Body of pancreas (tissue), 4 donors: Measurements from ENCODE around the gene CCDC93. TPM values are rescaled to one million over a fixed set of nuclear protein-coding genes. Genes with fewer than 3 reads are reported as not detected.

Experiments used
- ATAC-seq: fragments of 150-250 bp; one replicate; pipeline ENCODE4 v1.9.1; 2016
- DNase-seq, 4 donors: peaks; one replicate each; pipeline ENCODE4 v3.0.0-alpha.2; 2019
- H3K27ac ChIP-seq, 4 donors: fragments of 200-600 bp; sonication (generic); 1 replicate in 3 of 4; 2 replicates in 1 of 4; pipeline versions ENCODE4 v1.5.1 to v1.6.1; 2016 to 2019; ENCODE audit warnings: mild to moderate bottlenecking in 1 of 4, mixed read lengths in 1 of 4, moderate library complexity in 1 of 4
- H3K27me3 ChIP-seq, 2 donors: fragments of 200-600 bp; sonication (generic); one replicate each; pipeline ENCODE4 v1.6.0; 2016; ENCODE audit warnings: mild to moderate bottlenecking in 1 of 2
- H3K36me3 ChIP-seq, 2 donors: fragments of 200-600 bp; sonication (generic); replicated peaks in 1 of 2; 2 replicates each; pipeline ENCODE4 v1.5.1; 2016; ENCODE audit warnings: low read depth in 2 of 2; ENCODE audit not compliant: insufficient read depth in 1 of 2
- H3K4me1 ChIP-seq: fragments of 200-600 bp; sonication (generic); one replicate; pipeline ENCODE4 v1.6.0; 2016
- H3K4me3 ChIP-seq, 2 donors: fragments of 200-600 bp; sonication (generic); 1 replicate in 1 of 2; 2 replicates in 1 of 2; pipeline ENCODE4 v1.5.1; 2016 to 2019
- H3K9me3 ChIP-seq, 3 donors: fragments of 200-600 bp; sonication (generic); 1 replicate in 2 of 3; 2 replicates in 1 of 3; pipeline ENCODE4 v1.5.1; 2016
- POLR2A ChIP-seq, 3 donors: fragments of 450-650 bp; IDR thresholded peaks; one replicate each; pipeline ENCODE4 v1.6.1; 2016; ENCODE audit warnings: antibody characterized with exemption in 3 of 3, mild to moderate bottlenecking in 2 of 3
- WGBS, 2 donors: methylation state at CpG; one replicate each; pipeline ENCODE4 v1.1.5; 2017; 5-methylcytosine and 5-hydroxymethylcytosine counted together
- intact Hi-C: fragments of 100-400 bp; cut with DNase I; formaldehyde crosslinking; loops from one replicate; pipeline ENCODE4 v1.15.1; 2023
- total RNA-seq, 2 donors: library from RNA; depleted of rRNA; stranded (reverse); fragments of >200 nt; gene quantifications; one replicate each; pipeline ENCODE4 v1.1.0, GENCODE V29; 2016
- TF ChIP-seq, protein P1 (sequence below), 7 experiments: fragments of 450-650 bp in 4 of 7; fragments of 200-600 bp in 3 of 7; sonication (generic) in 3 of 7; IDR thresholded peaks; one replicate each; pipeline ENCODE4 v1.5.1; 2016 to 2019; ENCODE audit warnings: antibody characterized with exemption in 7 of 7

CCDC93 gene
- total RNA-seq, 2 donors from 2014 or later, result 27.0 to 36.6 TPM

DNA sequence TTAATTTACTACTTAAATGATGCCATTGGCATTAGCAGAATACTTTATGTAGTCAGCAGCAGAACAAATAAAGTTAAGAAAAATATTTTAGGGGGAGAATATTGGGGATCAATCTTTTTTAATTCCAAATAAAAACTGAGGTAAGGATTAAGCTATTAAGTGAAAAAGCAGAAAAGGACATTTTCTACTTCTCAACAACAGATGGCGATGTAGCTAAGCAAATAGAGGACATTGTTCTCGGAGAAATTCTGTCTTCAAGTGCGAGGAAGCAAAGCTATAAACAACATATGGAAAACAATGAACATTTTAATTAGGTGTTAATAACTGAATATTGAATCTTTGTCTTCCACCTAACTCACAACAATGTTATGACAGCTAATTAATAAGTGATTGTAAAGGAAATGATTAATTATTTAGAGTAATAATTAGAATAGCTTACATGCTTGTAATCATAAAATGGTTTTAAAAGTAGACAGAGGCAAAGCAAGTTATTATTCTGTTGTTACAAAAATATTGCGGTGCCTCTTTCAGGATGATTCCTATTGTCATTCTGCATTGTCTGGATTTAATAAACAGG is 32.9 kb upstream of the CCDC93 start:
- TF ChIP-seq, protein P1, sequence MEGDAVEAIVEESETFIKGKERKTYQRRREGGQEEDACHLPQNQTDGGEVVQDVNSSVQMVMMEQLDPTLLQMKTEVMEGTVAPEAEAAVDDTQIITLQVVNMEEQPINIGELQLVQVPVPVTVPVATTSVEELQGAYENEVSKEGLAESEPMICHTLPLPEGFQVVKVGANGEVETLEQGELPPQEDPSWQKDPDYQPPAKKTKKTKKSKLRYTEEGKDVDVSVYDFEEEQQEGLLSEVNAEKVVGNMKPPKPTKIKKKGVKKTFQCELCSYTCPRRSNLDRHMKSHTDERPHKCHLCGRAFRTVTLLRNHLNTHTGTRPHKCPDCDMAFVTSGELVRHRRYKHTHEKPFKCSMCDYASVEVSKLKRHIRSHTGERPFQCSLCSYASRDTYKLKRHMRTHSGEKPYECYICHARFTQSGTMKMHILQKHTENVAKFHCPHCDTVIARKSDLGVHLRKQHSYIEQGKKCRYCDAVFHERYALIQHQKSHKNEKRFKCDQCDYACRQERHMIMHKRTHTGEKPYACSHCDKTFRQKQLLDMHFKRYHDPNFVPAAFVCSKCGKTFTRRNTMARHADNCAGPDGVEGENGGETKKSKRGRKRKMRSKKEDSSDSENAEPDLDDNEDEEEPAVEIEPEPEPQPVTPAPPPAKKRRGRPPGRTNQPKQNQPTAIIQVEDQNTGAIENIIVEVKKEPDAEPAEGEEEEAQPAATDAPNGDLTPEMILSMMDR (IDR thresholded peaks at IDR 0.05), result peak in 6 of 7 experiments; percentile 40 to 79 (median 74)
- TF ChIP-seq POLR2A (IDR thresholded peaks at IDR 0.05), result no peak
- Histone ChIP-seq H3K27ac (peak overlapping the region in 1 of 4 donors; percentile 49), H3K4me3 (no peak overlapping the region), H3K9me3 (no peaks in the 10 kb centered on the region), H3K4me1 (peaks cover 20% of the 10 kb centered on the region), H3K36me3 (no peaks in the 10 kb centered on the region), H3K27me3 (no peaks in the 10 kb centered on the region)
- DNase-seq, result no peak
- intact Hi-C loops, result no loop called here
- peak; percentile 80 for ATAC-seq
- WGBS, 2 donors, result 3% methylated on average over 4 of the region's 4 CpGs

DNA sequence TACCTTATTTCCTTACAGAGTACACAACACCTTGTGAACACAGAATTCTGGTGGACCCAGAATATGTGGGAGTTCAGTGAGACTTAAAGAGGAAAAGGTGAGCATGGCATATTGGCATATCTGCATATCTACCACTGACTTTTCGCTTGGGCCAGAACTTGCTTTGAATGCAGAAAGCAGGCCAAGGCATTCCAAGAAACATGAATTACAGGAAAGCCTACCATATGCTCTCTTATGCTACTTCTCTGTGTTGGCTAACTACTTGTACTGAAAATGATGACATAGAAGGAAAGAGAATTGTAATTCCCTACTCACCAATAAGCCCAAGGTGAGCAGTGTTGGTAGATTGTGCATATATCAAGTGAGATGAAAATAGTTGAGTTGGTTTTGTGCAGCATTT is 31.4 kb upstream of the CCDC93 start:
- no peaks in the 10 kb centered on the region for H3K9me3 ChIP-seq
- H3K36me3 ChIP-seq, result no peaks in the 10 kb centered on the region
- H3K4me1 ChIP-seq, result peaks cover 20% of the 10 kb centered on the region
- intact Hi-C loops, result no loop called here
- no peak overlapping the region for H3K27ac ChIP-seq
- TF ChIP-seq, protein P1 (IDR thresholded peaks at IDR 0.05), result no peak
- no peak for TF ChIP-seq POLR2A (IDR thresholded peaks at IDR 0.05)
- no peaks in the 10 kb centered on the region for H3K27me3 ChIP-seq
- H3K4me3 ChIP-seq, result no peak overlapping the region
- no peak for ATAC-seq
- 83 to 95% methylated on average over 1 of the region's 1 CpG for WGBS, 2 donors
- no peak for DNase-seq

DNA sequence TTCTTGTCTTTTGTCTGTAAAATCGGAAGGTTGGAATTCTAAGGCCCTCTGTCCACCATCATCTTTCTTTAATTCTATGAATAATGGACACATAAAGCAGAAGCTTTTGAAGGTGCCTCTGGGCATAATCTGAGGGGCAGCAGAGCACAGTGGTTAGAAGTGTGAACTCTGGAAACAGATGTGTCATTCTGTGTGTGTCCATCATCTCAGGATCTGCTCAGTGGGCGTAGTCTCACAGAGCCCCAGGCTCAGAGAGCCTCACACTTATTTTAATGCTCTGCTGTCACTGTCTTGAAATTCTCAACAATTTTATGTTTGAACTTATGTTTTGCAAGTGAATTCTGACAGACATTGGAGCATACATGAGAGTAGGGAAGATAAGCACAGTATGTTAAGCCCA is 31.0 kb upstream of the CCDC93 start:
- 72 to 79% methylated on average over 2 of the region's 2 CpGs for WGBS, 2 donors
- DNase-seq, result no peak

DNA sequence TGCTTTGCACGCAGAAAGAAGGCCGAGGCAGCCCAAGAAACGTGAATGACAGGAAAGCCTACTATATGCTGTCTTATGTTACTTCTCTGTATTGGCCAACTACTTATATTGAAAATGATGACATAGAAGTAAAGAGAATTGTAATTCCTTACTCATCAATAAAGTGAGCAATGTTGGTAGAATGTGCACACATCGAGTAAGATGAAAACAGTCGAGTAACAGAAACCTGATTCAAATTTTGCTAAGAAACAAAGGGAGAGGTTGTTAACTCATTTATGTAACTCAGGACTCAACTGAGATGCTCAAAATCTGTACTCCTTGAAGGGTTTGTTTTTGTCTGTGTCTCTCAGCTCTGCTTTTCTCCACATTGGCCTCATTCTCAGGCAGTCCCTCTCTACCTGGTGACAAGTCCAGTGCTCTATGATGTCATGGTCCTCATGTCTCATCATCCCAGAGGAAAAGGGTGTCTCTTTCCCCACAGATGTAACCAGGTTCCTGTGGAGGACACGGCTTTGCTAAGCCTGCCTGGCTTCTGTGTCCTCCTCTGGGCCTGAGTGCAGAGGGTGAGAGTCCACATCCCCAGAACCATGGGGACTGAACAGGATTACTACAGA is 30.3 kb upstream of the CCDC93 start:
- peaks cover 13% of the 10 kb centered on the region for H3K4me1 ChIP-seq
- DNase-seq (no peak), ATAC-seq (no peak)
- no peak overlapping the region for H3K27ac ChIP-seq
- H3K4me3 ChIP-seq, result no peak overlapping the region
- TF ChIP-seq, protein P1 (IDR thresholded peaks at IDR 0.05), result no peak
- TF ChIP-seq POLR2A (IDR thresholded peaks at IDR 0.05), result no peak
- intact Hi-C loops, result loop anchor here (5.0 kb wide), 1 partner anchor 813 kb away; no protein-coding TSS in a partner anchor
- no peaks in the 10 kb centered on the region for H3K36me3 ChIP-seq
- H3K27me3 ChIP-seq, result no peaks in the 10 kb centered on the region
- 61 to 69% methylated on average over 6 of the region's 6 CpGs for WGBS, 2 donors
- H3K9me3 ChIP-seq, result no peaks in the 10 kb centered on the region

More for the DNA sequence above, 31.0 kb upstream of the CCDC93 start:
- no peak overlapping the region for H3K4me3 ChIP-seq
- H3K4me1 ChIP-seq, result peaks cover 17% of the 10 kb centered on the region
- no peaks in the 10 kb centered on the region for H3K27me3 ChIP-seq
- intact Hi-C loops, result loop anchor here (5.0 kb wide), 1 partner anchor 812 kb away; no protein-coding TSS in a partner anchor
- TF ChIP-seq POLR2A (IDR thresholded peaks at IDR 0.05), result no peak
- TF ChIP-seq, protein P1 (IDR thresholded peaks at IDR 0.05), result no peak
- H3K36me3 ChIP-seq, result no peaks in the 10 kb centered on the region
- no peak for ATAC-seq
- H3K9me3 ChIP-seq, result no peaks in the 10 kb centered on the region
- no peak overlapping the region for H3K27ac ChIP-seq
